Skin epidermis (tissue), 12 donors: ENCODE data around the gene GPR180.

Source experiments
- H3K27ac ChIP-seq, 21 experiments: fragments of 200-600 bp; sonication (generic) in 11 of 21; one replicate each; pipeline ENCODE4 v1.5.0; 2020; ENCODE audit warnings: mild to moderate bottlenecking in 3 of 21, inconsistent platforms in 2 of 21, moderate library complexity in 2 of 21
- H3K4me3 ChIP-seq, 7 experiments: fragments of 200-600 bp; sonication (generic) in 2 of 7; one replicate each; pipeline ENCODE4 v1.5.0; 2020; ENCODE audit warnings: inconsistent platforms in 2 of 7, mild to moderate bottlenecking in 2 of 7, moderate library complexity in 1 of 7

The GPR180 gene

DNA sequence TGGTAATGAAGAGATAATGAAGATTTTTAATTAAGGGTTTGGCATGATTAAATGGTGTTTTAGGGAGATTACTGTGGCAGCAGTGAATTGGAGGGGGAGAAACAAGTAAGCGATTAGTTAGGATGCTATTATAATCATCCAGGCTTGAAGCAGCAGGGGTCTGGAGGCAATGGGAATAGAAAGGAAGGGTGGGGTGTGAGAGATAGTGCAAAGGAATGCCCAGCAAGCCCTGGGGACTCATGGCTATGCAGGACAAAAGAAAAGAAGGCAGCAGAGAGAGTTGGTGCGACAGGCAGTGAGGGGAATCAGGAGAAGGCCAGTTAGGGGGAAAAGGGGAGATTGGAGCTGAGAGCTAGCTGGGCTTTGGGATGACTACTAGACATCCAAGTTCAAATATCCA is 76.1 kb downstream of the GPR180 start:
- Histone ChIP-seq H3K4me3 (no peak overlapping the region), H3K27ac (no peak overlapping the region)

DNA sequence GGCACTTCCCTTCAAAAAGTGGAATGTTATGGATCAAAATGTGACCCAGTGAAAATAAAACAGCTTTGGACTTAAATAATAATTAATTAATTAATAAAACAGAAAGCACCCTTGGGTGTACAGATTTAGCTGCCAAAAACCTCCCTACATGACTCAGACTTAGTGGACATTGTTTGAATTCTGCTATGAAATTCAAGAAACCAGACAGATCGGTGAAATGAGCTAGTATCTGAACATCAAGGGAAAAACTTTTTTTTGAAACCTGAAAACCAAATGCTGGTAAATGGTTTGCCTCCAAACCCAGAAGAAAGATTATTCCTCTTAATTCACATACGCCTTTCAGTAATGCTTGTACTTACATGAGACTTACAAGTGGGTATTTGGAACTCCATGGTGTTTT is 77.2 kb downstream of the GPR180 start:
- H3K4me3 ChIP-seq, result no peak overlapping the region
- peak overlapping the region in 1 of 21 experiments; percentile 37 for H3K27ac ChIP-seq

DNA sequence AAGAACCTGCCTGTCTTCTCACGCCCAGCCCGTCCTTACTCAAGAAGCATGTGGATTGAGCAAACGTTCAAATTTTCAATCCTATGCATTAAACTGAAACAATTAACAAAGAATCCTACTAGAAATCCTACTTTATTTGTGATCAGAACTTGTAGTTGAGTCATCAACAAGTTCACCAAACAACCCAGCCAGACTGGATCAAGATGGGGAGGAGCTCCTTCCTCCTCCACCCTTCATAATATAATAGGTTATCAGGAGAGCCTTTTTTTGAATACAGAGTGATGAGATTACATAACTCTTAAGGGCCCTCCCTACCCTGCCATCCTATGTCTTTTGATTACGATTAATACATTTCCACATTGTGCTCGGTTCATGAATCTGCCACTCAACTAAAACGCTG is 78.0 kb downstream of the GPR180 start:
- H3K27ac ChIP-seq, result peak overlapping the region in 1 of 21 experiments; percentile 3
- no peak overlapping the region for H3K4me3 ChIP-seq

DNA sequence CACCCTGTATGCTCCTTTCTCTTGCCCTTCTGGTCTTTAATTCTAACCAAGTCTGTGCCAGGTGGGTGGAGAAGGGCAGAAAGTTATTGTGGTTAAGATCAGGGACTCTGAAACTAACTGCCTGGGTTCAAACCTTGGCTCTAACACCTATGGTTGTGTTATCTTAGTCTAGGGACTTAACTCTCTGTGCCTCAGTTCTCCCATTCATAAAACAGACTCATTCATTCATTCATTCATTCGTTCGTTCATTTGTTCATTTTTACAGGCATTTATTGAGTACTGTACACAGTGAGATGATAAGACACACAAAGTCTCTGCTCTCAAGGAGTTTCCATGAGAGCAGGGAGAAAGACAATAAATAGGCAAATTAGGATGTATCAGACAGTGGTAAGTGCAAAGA is 80.6 kb downstream of the GPR180 start:
- H3K27ac ChIP-seq, result no peak overlapping the region

DNA sequence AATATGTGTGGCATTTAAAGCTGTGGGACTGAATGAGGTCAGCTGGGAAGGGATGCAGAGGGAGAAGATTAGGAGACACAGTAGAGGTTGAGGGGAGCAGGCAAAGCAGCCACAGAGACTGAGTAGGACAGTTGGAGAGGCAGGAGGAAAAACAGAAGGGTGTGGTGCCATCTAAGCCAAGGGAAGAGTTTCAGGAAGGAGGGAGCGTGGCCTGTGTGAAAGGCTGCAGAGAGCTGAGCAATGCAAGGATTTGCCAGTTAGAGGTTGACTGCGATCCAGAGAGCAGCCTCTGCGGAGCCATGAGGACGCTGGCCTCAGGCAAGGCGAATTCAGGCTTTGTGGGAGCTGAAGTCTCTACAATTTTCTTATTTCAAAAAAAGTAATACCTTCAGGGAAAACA is 81.8 kb downstream of the GPR180 start:
- Histone ChIP-seq H3K27ac (no peak overlapping the region), H3K4me3 (no peak overlapping the region)

More for the DNA sequence above, 80.6 kb downstream of the GPR180 start:
- H3K4me3 ChIP-seq, result no peak overlapping the region
